Measurements from ENCODE around the gene ANTXR1.

Gene ANTXR1

GRCh38 chr2:69033461-69034095 lies 20.6 kb downstream of the ANTXR1 start:
- ATAC-seq (ENCODE audit: low read depth) (no peak), DNase-seq (ENCODE audit: low spot score in 2 of 2) (no peak)
- Mint-ChIP-seq H3K4me3 (no peak overlapping the region), H3K27me3 (peaks cover 6% of the 10 kb centered on the region), H3K4me1 (no peaks in the 10 kb centered on the region), H3K36me3 (no peaks in the 10 kb centered on the region), H3K9me3 (no peaks in the 10 kb centered on the region), H3K27ac (no peak overlapping the region)

DNA sequence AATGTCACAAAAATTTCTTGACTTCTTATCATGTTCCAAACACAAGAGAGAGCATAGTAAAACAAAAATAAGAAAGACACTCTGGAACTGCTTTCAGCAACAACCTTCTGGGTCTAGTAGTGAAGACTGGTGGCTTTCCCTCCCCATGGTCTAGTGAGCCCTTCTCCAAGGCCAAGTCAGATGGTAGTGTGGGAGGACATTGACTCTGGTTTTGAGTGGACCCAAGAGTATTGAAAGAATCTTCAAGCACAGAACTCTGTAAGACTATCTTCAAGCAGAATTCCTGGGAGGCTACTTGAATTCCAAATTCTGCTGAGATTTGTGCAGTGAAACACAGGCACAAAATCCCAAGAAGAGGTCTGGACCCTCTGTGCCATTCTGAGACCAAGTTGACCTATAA lies 21.1 kb downstream of the ANTXR1 start:
- Mint-ChIP-seq H3K36me3 (no peaks in the 10 kb centered on the region), H3K27ac (no peak overlapping the region), H3K9me3 (no peaks in the 10 kb centered on the region), H3K4me1 (no peaks in the 10 kb centered on the region), H3K4me3 (no peak overlapping the region), H3K27me3 (peaks cover 6% of the 10 kb centered on the region)
- DNase-seq (ENCODE audit: low spot score in 2 of 2) (no peak), ATAC-seq (ENCODE audit: low read depth) (no peak)

DNA sequence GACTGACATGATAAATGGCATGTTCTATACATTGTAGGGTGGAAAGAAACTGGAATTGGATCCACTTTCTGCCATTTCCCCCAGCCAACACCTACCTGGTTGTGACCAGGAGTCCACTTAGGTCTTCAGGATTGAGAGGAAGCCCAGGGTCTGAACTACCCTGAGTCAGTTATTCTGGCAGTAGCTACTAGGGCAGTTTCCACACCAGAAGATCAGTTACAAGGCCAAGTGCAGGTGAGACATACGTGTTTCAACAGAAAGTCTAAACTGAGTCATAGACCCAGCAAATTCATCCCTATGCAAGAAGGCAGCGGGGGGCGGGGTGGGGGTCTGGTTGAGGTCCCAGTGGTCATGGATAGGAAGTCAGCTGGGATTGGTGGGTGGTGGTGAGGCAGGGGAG lies 21.9 kb downstream of the ANTXR1 start:
- Mint-ChIP-seq H3K27ac (no peak overlapping the region), H3K27me3 (peaks cover 6% of the 10 kb centered on the region), H3K4me3 (no peak overlapping the region), H3K4me1 (no peaks in the 10 kb centered on the region), H3K36me3 (no peaks in the 10 kb centered on the region), H3K9me3 (no peaks in the 10 kb centered on the region)
- ATAC-seq (ENCODE audit: low read depth) (no peak), DNase-seq (ENCODE audit: low spot score in 2 of 2) (no peak)

DNA sequence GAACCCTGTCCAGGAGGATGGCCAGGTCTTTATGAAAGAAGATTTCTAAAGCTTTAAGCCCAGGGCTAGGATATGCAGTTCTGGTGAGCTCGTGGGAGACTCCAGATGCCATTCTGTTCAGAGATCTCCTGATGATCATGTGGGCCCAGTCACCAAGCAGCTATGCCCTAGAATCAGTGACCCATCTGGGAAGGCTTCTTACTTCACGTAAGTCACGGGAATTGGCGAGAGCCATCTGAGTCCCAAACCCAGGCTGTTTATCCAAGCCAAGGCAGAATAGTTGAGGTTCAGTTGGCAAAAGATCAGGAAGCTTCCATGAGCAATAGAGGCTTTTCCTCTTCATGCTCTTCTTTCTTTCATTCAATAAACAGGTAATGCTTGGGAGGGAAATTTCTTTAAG lies 23.9 kb downstream of the ANTXR1 start:
- DNase-seq (ENCODE audit: low spot score in 2 of 2): no peak
- peaks cover 8% of the 10 kb centered on the region for H3K27me3 Mint-ChIP-seq

GRCh38 chr2:69041214-69041613 lies 28.2 kb downstream of the ANTXR1 start:
- H3K9me3 Mint-ChIP-seq: no peaks in the 10 kb centered on the region
- no peak for DNase-seq (ENCODE audit: low spot score in 2 of 2)
- H3K36me3 Mint-ChIP-seq: no peaks in the 10 kb centered on the region
- H3K27ac Mint-ChIP-seq: no peak overlapping the region
- H3K4me1 Mint-ChIP-seq: no peaks in the 10 kb centered on the region
- ATAC-seq (ENCODE audit: low read depth): no peak
- peaks cover 18% of the 10 kb centered on the region for H3K27me3 Mint-ChIP-seq
- H3K4me3 Mint-ChIP-seq: no peak overlapping the region

More for the DNA sequence above, 23.9 kb downstream of the ANTXR1 start:
- H3K4me3 Mint-ChIP-seq: no peak overlapping the region
- ATAC-seq (ENCODE audit: low read depth): no peak
- no peaks in the 10 kb centered on the region for H3K4me1 Mint-ChIP-seq
- H3K9me3 Mint-ChIP-seq: no peaks in the 10 kb centered on the region
- no peaks in the 10 kb centered on the region for H3K36me3 Mint-ChIP-seq
- no peak overlapping the region for H3K27ac Mint-ChIP-seq

DNA sequence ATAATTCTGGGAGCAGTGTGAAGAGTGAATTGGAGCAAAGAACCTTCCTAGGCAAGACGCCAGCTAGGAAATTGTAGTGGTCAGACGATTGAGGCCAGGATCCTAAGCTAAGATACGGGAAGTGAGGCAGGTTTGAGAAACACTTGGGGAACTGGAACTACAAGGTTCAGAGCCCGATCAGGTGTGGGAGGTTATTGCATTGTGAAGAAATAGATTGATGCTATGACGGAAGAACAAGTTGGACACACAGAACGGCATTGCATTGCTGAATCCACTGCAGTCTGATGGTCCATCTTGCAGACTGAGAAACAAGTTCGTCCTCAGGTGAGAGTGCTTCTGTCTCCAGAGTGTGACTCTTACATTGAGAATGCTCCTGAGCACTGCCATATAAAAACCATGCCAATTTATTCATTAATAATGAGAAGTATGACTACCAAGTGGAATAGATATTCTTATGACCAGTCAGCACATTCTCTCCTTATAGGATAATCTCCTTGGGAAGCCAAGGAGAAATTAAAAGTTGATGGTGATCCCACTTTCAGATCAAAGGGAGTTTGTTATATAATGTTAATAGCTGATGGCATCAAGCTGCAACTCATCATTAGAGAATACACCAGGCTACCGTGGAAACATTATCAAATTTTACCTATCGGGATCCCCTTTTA lies 30.9 kb downstream of the ANTXR1 start:
- no peak for ATAC-seq (ENCODE audit: low read depth)
- no peak overlapping the region for H3K27ac Mint-ChIP-seq

DNA sequence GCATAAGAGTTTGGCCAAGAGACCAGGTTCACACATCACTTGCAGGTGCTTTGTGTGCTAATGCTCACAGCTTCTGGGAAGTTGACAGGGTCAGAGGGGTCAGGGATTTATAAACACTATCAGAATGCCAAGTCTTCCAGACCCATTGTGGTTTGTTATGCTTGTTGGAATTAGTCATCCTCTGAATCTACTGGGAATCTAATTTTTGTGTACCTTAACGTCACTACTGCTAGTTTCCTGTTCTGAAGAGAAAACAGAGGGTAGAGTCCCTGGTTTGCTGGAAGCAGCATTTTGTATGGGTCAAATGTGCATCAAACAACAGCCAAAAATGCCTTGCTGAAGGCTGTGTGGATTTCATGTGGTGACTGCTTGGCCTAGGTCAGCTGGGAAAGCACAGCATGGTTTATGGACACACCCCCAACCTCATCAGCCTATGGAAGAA lies 33.3 kb downstream of the ANTXR1 start:
- no peak for ATAC-seq (ENCODE audit: low read depth)
- Mint-ChIP-seq H3K36me3 (no peaks in the 10 kb centered on the region), H3K27ac (no peak overlapping the region), H3K27me3 (peaks cover 12% of the 10 kb centered on the region), H3K4me3 (no peak overlapping the region), H3K4me1 (no peaks in the 10 kb centered on the region), H3K9me3 (no peaks in the 10 kb centered on the region)
- DNase-seq (ENCODE audit: low spot score in 2 of 2): no peak

More for the DNA sequence above, 30.9 kb downstream of the ANTXR1 start:
- no peaks in the 10 kb centered on the region for H3K36me3 Mint-ChIP-seq
- no peak overlapping the region for H3K4me3 Mint-ChIP-seq
- no peak for DNase-seq (ENCODE audit: low spot score in 2 of 2)
- no peaks in the 10 kb centered on the region for H3K9me3 Mint-ChIP-seq
- H3K27me3 Mint-ChIP-seq: peaks cover 15% of the 10 kb centered on the region
- no peaks in the 10 kb centered on the region for H3K4me1 Mint-ChIP-seq

GRCh38 chr2:69047625-69048145 lies 34.7 kb downstream of the ANTXR1 start:
- Mint-ChIP-seq H3K4me1 (no peaks in the 10 kb centered on the region), H3K36me3 (no peaks in the 10 kb centered on the region), H3K27ac (no peak overlapping the region), H3K4me3 (no peak overlapping the region), H3K27me3 (peaks cover 8% of the 10 kb centered on the region), H3K9me3 (no peaks in the 10 kb centered on the region)
- ATAC-seq (ENCODE audit: low read depth) (no peak), DNase-seq (ENCODE audit: low spot score in 2 of 2) (no peak)

- Mint-ChIP-seq H3K4me1 (no peaks in the 10 kb centered on the region), H3K27ac (no peak overlapping the region), H3K36me3 (no peaks in the 10 kb centered on the region), H3K4me3 (no peak overlapping the region), H3K9me3 (no peaks in the 10 kb centered on the region), H3K27me3 (peaks cover 9% of the 10 kb centered on the region)
- ATAC-seq (ENCODE audit: low read depth) (no peak), DNase-seq (ENCODE audit: low spot score in 2 of 2) (no peak)
Measured at GRCh38 chr2:69050802-69051201, 37.8 kb downstream of the ANTXR1 start.

GRCh38 chr2:69053416-69053965 lies 40.5 kb downstream of the ANTXR1 start:
- no peak for DNase-seq (ENCODE audit: low spot score in 2 of 2)
- Mint-ChIP-seq H3K4me1 (no peaks in the 10 kb centered on the region), H3K27me3 (peaks cover 12% of the 10 kb centered on the region), H3K9me3 (no peaks in the 10 kb centered on the region), H3K27ac (no peak overlapping the region), H3K4me3 (no peak overlapping the region), H3K36me3 (no peaks in the 10 kb centered on the region)
- no peak for ATAC-seq (ENCODE audit: low read depth)

GRCh38 chr2:69054431-69054830 lies 41.5 kb downstream of the ANTXR1 start:
- Mint-ChIP-seq H3K27me3 (peaks cover 19% of the 10 kb centered on the region), H3K4me3 (no peak overlapping the region), H3K9me3 (no peaks in the 10 kb centered on the region), H3K27ac (no peak overlapping the region), H3K4me1 (no peaks in the 10 kb centered on the region), H3K36me3 (no peaks in the 10 kb centered on the region)
- ATAC-seq (ENCODE audit: low read depth) (no peak), DNase-seq (ENCODE audit: low spot score in 2 of 2) (no peak)

GRCh38 chr2:69055688-69056470 lies 42.9 kb downstream of the ANTXR1 start:
- no peak for DNase-seq (ENCODE audit: low spot score in 2 of 2)
- no peaks in the 10 kb centered on the region for H3K4me1 Mint-ChIP-seq
- H3K27me3 Mint-ChIP-seq: peaks cover 26% of the 10 kb centered on the region
- no peaks in the 10 kb centered on the region for H3K9me3 Mint-ChIP-seq
- no peak overlapping the region for H3K4me3 Mint-ChIP-seq
- ATAC-seq (ENCODE audit: low read depth): no peak
- no peaks in the 10 kb centered on the region for H3K36me3 Mint-ChIP-seq
- no peak overlapping the region for H3K27ac Mint-ChIP-seq

- Mint-ChIP-seq H3K27me3 (peaks cover 28% of the 10 kb centered on the region), H3K9me3 (peaks cover 1% of the 10 kb centered on the region), H3K36me3 (no peaks in the 10 kb centered on the region), H3K4me3 (no peak overlapping the region), H3K4me1 (no peaks in the 10 kb centered on the region), H3K27ac (no peak overlapping the region)
- DNase-seq (ENCODE audit: low spot score in 2 of 2) (no peak), ATAC-seq (ENCODE audit: low read depth) (no peak)
Measured at GRCh38 chr2:69057660-69058059, 44.7 kb downstream of the ANTXR1 start.

DNA sequence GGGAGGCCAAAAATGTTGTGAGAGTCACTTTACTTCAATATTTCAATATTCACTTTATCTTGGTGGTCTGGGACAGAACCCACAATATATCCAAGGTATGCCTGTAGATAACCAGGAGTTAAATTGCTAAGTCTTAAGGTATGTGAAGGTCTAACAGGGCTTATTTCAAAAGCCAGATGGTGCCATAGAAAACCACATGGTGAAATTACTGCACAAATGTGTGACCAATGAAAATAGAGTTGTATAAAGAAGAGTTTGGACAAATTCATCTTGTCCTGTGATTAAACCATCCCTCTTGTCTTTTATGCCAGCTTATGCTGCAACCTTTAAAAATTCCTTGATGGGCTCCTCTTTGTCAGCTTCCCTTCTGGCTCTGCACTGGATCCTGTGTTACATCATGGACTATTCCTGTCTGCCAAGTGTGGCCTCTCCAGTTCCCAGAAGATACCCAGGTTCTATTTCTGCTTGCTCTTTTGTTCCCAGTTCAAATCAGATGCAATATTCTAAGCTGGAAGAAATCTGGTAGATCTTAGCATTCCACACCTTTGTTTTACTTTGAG lies 46.8 kb downstream of the ANTXR1 start:
- no peaks in the 10 kb centered on the region for H3K4me1 Mint-ChIP-seq
- DNase-seq (ENCODE audit: low spot score in 2 of 2) (no peak), ATAC-seq (ENCODE audit: low read depth) (no peak)
- H3K27me3 Mint-ChIP-seq: peaks cover 25% of the 10 kb centered on the region
- H3K27ac Mint-ChIP-seq: no peak overlapping the region
- H3K36me3 Mint-ChIP-seq: no peaks in the 10 kb centered on the region
- no peak overlapping the region for H3K4me3 Mint-ChIP-seq
- peaks cover 8% of the 10 kb centered on the region for H3K9me3 Mint-ChIP-seq
